ENCODE results near the gene RRM2.

RRM2 gene

DNA sequence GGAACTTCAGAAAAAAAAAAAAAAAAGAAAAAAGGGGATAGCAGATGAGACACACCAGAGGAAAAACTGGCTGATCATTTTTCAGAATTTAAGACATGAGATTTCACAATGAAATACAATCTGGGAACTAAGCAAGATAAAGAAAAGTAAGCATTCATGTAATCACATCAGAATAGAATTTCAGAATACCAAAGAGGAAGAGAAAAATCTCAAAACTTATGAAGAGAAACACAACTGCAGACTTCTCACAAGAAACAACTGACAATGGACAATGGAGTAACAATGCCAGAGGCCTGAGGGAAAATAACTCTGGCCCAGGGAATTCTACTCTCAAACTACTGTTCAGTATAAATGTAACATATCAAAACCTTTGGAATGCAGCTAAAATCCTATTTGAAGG, 13.2 kb upstream of the RRM2 start:
- H3K4me1 ChIP-seq (ENCODE audit: control insufficient read depth, insufficient read depth, low read length, poor library complexity, severe bottlenecking) = no peaks in the 10 kb centered on the region
- H3K27me3 ChIP-seq (replicated peaks; ENCODE audit: control insufficient read depth, insufficient read depth, low read length, poor library complexity, severe bottlenecking) = no peaks in the 10 kb centered on the region
- no peak overlapping the region for H3K4me3 ChIP-seq (ENCODE audit: insufficient read depth, low read depth, low read length, poor library complexity, severe bottlenecking)
- DNase-seq = no peak
- H3K9me3 ChIP-seq (ENCODE audit: control insufficient read depth, low read length) = no peaks in the 10 kb centered on the region
- H3K36me3 ChIP-seq (ENCODE audit: control insufficient read depth, insufficient read depth, low read length) = no peaks in the 10 kb centered on the region
- H3K27ac ChIP-seq (ENCODE audit: insufficient read depth, low read length, poor library complexity, severe bottlenecking) = no peak overlapping the region

GRCh38 chr2:10119027-10119325, 3.6 kb upstream of the RRM2 start:
- Histone ChIP-seq H3K4me1 (ENCODE audit: control insufficient read depth, insufficient read depth, low read length, poor library complexity, severe bottlenecking) (peaks cover 30% of the 10 kb centered on the region), H3K4me3 (ENCODE audit: insufficient read depth, low read depth, low read length, poor library complexity, severe bottlenecking) (no peak overlapping the region), H3K27ac (ENCODE audit: insufficient read depth, low read length, poor library complexity, severe bottlenecking) (no peak overlapping the region), H3K9me3 (ENCODE audit: control insufficient read depth, low read length) (no peaks in the 10 kb centered on the region), H3K27me3 (replicated peaks; ENCODE audit: control insufficient read depth, insufficient read depth, low read length, poor library complexity, severe bottlenecking) (peaks cover 16% of the 10 kb centered on the region), H3K36me3 (ENCODE audit: control insufficient read depth, insufficient read depth, low read length) (no peaks in the 10 kb centered on the region)
- DNase-seq = no peak

GRCh38 chr2:10119601-10120157, 2.9 kb upstream of the RRM2 start:
- no peak overlapping the region for H3K27ac ChIP-seq (ENCODE audit: insufficient read depth, low read length, poor library complexity, severe bottlenecking)
- peaks cover 16% of the 10 kb centered on the region for H3K27me3 ChIP-seq (replicated peaks; ENCODE audit: control insufficient read depth, insufficient read depth, low read length, poor library complexity, severe bottlenecking)
- DNase-seq = no peak
- no peaks in the 10 kb centered on the region for H3K9me3 ChIP-seq (ENCODE audit: control insufficient read depth, low read length)
- peak overlapping the region; percentile 65 for H3K4me3 ChIP-seq (ENCODE audit: insufficient read depth, low read depth, low read length, poor library complexity, severe bottlenecking)
- peaks cover 31% of the 10 kb centered on the region for H3K4me1 ChIP-seq (ENCODE audit: control insufficient read depth, insufficient read depth, low read length, poor library complexity, severe bottlenecking)
- no peaks in the 10 kb centered on the region for H3K36me3 ChIP-seq (ENCODE audit: control insufficient read depth, insufficient read depth, low read length)

- Histone ChIP-seq H3K4me3 (ENCODE audit: insufficient read depth, low read depth, low read length, poor library complexity, severe bottlenecking) (peak overlapping the region; percentile 65), H3K27ac (ENCODE audit: insufficient read depth, low read length, poor library complexity, severe bottlenecking) (peak overlapping the region; percentile 54), H3K36me3 (ENCODE audit: control insufficient read depth, insufficient read depth, low read length) (no peaks in the 10 kb centered on the region), H3K27me3 (replicated peaks; ENCODE audit: control insufficient read depth, insufficient read depth, low read length, poor library complexity, severe bottlenecking) (peaks cover 16% of the 10 kb centered on the region), H3K9me3 (ENCODE audit: control insufficient read depth, low read length) (no peaks in the 10 kb centered on the region), H3K4me1 (ENCODE audit: control insufficient read depth, insufficient read depth, low read length, poor library complexity, severe bottlenecking) (peaks cover 31% of the 10 kb centered on the region)
- DNase-seq = peak; percentile 75 to 87 (median 83)
Measured at GRCh38 chr2:10120158-10120876, 2.2 kb upstream of the RRM2 start.

DNA sequence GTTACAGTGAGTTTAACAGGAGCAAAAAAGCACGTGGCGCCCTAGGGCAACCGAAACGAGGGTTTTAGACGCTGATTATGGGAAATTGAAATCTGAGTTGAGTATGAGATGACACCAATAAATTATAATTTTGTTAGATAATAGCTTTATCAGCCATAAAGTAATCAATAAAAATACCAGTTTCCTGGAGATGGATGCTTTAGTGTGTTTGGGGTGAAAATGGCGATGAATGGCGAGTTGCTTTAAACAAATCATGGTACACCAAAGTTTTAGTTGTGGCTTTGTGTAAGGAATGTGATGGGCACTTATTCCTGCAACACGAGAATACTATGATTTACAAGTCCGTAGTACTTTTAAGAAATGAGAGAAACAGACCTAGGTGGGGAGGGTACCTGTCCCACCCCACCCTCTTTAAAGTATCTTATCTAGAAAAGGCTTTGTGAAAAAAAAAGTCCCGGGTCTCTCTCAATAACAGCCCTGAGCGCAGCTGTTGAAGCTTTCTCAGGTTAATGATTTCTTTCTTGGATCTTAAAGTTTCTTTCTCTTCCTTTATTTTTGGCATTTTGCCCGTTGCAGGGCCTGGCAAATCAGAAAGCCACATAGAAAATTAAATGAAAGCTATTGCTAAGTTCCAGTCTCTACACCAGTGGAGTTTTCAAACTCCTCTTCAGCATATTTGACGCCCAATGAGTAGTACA, 1.5 kb upstream of the RRM2 start:
- H3K4me1 ChIP-seq (ENCODE audit: control insufficient read depth, insufficient read depth, low read length, poor library complexity, severe bottlenecking) = peaks cover 31% of the 10 kb centered on the region

DNA sequence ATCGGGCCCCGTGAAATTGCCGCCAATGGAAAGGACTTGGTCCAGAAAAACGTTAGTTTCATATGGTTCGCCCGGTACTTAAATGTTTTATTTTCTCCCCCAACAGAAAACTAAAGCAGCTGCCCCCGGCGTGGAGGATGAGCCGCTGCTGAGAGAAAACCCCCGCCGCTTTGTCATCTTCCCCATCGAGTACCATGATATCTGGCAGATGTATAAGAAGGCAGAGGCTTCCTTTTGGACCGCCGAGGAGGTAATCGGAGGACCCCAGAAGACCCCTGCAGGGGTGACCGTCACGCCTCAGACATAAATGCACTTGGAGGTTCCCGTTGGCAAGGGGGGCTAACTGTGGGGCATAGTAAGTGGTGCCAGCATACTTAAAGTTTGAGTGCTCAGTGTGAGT, 742 bp downstream of the RRM2 start:
- peaks cover 31% of the 10 kb centered on the region for H3K4me1 ChIP-seq (ENCODE audit: control insufficient read depth, insufficient read depth, low read length, poor library complexity, severe bottlenecking)
- H3K9me3 ChIP-seq (ENCODE audit: control insufficient read depth, low read length) = no peaks in the 10 kb centered on the region
- DNase-seq = no peak
- H3K27me3 ChIP-seq (replicated peaks; ENCODE audit: control insufficient read depth, insufficient read depth, low read length, poor library complexity, severe bottlenecking) = peaks cover 16% of the 10 kb centered on the region
- H3K27ac ChIP-seq (ENCODE audit: insufficient read depth, low read length, poor library complexity, severe bottlenecking) = no peak overlapping the region
- no peaks in the 10 kb centered on the region for H3K36me3 ChIP-seq (ENCODE audit: control insufficient read depth, insufficient read depth, low read length)
- peak overlapping the region; percentile 61 for H3K4me3 ChIP-seq (ENCODE audit: insufficient read depth, low read depth, low read length, poor library complexity, severe bottlenecking)

More for the DNA sequence above, 1.5 kb upstream of the RRM2 start:
- DNase-seq = no peak
- peak overlapping the region; percentile 65 for H3K4me3 ChIP-seq (ENCODE audit: insufficient read depth, low read depth, low read length, poor library complexity, severe bottlenecking)
- peaks cover 16% of the 10 kb centered on the region for H3K27me3 ChIP-seq (replicated peaks; ENCODE audit: control insufficient read depth, insufficient read depth, low read length, poor library complexity, severe bottlenecking)
- H3K9me3 ChIP-seq (ENCODE audit: control insufficient read depth, low read length) = no peaks in the 10 kb centered on the region
- H3K27ac ChIP-seq (ENCODE audit: insufficient read depth, low read length, poor library complexity, severe bottlenecking) = peak overlapping the region; percentile 54
- no peaks in the 10 kb centered on the region for H3K36me3 ChIP-seq (ENCODE audit: control insufficient read depth, insufficient read depth, low read length)

- no peaks in the 10 kb centered on the region for H3K9me3 ChIP-seq (ENCODE audit: control insufficient read depth, low read length)
- DNase-seq = peak in 1 of 3 donors; percentile 31
- H3K4me1 ChIP-seq (ENCODE audit: control insufficient read depth, insufficient read depth, low read length, poor library complexity, severe bottlenecking) = peaks cover 31% of the 10 kb centered on the region
- H3K4me3 ChIP-seq (ENCODE audit: insufficient read depth, low read depth, low read length, poor library complexity, severe bottlenecking) = no peak overlapping the region
- no peaks in the 10 kb centered on the region for H3K36me3 ChIP-seq (ENCODE audit: control insufficient read depth, insufficient read depth, low read length)
- H3K27ac ChIP-seq (ENCODE audit: insufficient read depth, low read length, poor library complexity, severe bottlenecking) = no peak overlapping the region
- peaks cover 16% of the 10 kb centered on the region for H3K27me3 ChIP-seq (replicated peaks; ENCODE audit: control insufficient read depth, insufficient read depth, low read length, poor library complexity, severe bottlenecking)
Measured at GRCh38 chr2:10124538-10125045, 2.1 kb downstream of the RRM2 start.

DNA sequence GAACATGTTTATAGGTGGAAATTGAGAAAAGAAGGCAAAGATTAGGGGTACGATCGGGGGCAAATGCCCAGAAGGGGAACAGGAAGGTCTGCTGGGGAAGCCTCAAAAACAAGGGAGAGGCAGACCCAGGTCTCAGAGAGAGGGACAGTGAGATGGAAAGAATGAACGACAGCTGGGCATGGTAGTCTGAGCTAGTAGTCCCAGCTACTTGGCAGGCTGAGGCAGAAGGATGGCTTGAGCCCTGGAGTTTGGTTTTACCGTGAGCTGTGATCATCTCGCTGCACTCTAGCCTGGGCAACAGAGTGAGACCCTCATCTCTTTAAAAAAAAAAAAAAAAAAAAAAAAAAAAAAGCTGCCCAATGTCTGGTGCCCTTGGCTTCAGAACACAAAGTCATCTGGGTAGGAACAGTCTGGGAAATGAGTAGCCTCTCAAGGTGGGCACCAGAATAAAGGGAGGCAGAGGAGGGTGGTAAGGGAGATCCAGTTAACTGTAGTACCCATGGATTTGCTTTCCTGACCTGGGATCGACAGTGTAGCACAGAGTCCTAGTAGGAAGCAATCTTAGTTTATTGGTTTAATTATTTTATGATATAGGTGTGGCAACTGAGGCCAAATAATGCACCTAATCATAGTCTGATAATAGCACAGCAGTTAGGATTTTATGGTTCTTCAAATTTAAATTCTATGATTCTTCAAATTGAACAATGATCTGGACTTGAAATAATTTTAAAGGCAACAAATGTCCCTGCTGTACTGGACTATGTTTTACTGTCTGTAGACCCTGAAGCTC, 3.5 kb downstream of the RRM2 start:
- Histone ChIP-seq H3K4me1 (ENCODE audit: control insufficient read depth, insufficient read depth, low read length, poor library complexity, severe bottlenecking) (peaks cover 29% of the 10 kb centered on the region), H3K36me3 (ENCODE audit: control insufficient read depth, insufficient read depth, low read length) (no peaks in the 10 kb centered on the region), H3K9me3 (ENCODE audit: control insufficient read depth, low read length) (no peaks in the 10 kb centered on the region), H3K4me3 (ENCODE audit: insufficient read depth, low read depth, low read length, poor library complexity, severe bottlenecking) (no peak overlapping the region), H3K27me3 (replicated peaks; ENCODE audit: control insufficient read depth, insufficient read depth, low read length, poor library complexity, severe bottlenecking) (peaks cover 16% of the 10 kb centered on the region), H3K27ac (ENCODE audit: insufficient read depth, low read length, poor library complexity, severe bottlenecking) (no peak overlapping the region)
- no peak for DNase-seq

GRCh38 chr2:10126632-10127026, 4.1 kb downstream of the RRM2 start:
- no peaks in the 10 kb centered on the region for H3K9me3 ChIP-seq (ENCODE audit: control insufficient read depth, low read length)
- H3K36me3 ChIP-seq (ENCODE audit: control insufficient read depth, insufficient read depth, low read length) = no peaks in the 10 kb centered on the region
- DNase-seq = no peak
- peaks cover 23% of the 10 kb centered on the region for H3K4me1 ChIP-seq (ENCODE audit: control insufficient read depth, insufficient read depth, low read length, poor library complexity, severe bottlenecking)
- peaks cover 16% of the 10 kb centered on the region for H3K27me3 ChIP-seq (replicated peaks; ENCODE audit: control insufficient read depth, insufficient read depth, low read length, poor library complexity, severe bottlenecking)
- no peak overlapping the region for H3K4me3 ChIP-seq (ENCODE audit: insufficient read depth, low read depth, low read length, poor library complexity, severe bottlenecking)
- H3K27ac ChIP-seq (ENCODE audit: insufficient read depth, low read length, poor library complexity, severe bottlenecking) = no peak overlapping the region
